Small intestine (tissue), 7 donors: ENCODE results near the gene MIS18BP1. TPM values are rescaled to one million over a fixed set of nuclear protein-coding genes. Genes with fewer than 3 reads are reported as not detected.
"Not testable (repeated sequence)": the region's sequence is repeated elsewhere in the genome, so short reads cannot be mapped to it uniquely, and the experiment has no call there.

ENCODE experiments used
- DNase-seq, 2 donors: peaks; one replicate each; pipeline versions ENCODE4 v3.0.0 to v3.0.0-alpha.2; 2013
- FAIRE-seq: peaks from 2 replicates; lab custom pipeline; 2012; peaks lifted over from hg19 to GRCh38; lab: Jason Lieb, UNC
- H3K27ac ChIP-seq, 3 donors: one replicate each; pipeline ENCODE4 v1.5.1; 2013; ENCODE audit warnings: low read length in 2 of 3, mild to moderate bottlenecking in 2 of 3, control low read depth in 1 of 3, inconsistent platforms in 1 of 3, low read depth in 1 of 3, moderate library complexity in 1 of 3
- H3K27me3 ChIP-seq, 3 donors: one replicate each; pipeline ENCODE4 v1.6.1; 2013; ENCODE audit warnings: low read length in 3 of 3, inconsistent platforms in 1 of 3; ENCODE audit not compliant: control insufficient read depth in 3 of 3, insufficient read depth in 3 of 3
- H3K36me3 ChIP-seq, 3 donors: one replicate each; pipeline ENCODE4 v1.6.1; 2013; ENCODE audit warnings: low read length in 3 of 3, inconsistent platforms in 1 of 3, low read depth in 1 of 3, mild to moderate bottlenecking in 1 of 3, moderate library complexity in 1 of 3; ENCODE audit not compliant: control insufficient read depth in 3 of 3, insufficient read depth in 2 of 3
- H3K4me1 ChIP-seq, 3 donors: one replicate each; pipeline ENCODE4 v1.6.1; 2013; ENCODE audit warnings: low read length in 2 of 3, inconsistent platforms in 1 of 3, low read depth in 1 of 3, mild to moderate bottlenecking in 1 of 3, moderate library complexity in 1 of 3; ENCODE audit not compliant: control insufficient read depth in 3 of 3, insufficient read depth in 2 of 3
- H3K4me3 ChIP-seq, 3 donors: one replicate each; pipeline ENCODE4 v1.5.1; 2013; ENCODE audit warnings: low read length in 3 of 3, control low read depth in 1 of 3, inconsistent platforms in 1 of 3, low read depth in 1 of 3, mild to moderate bottlenecking in 1 of 3, moderate library complexity in 1 of 3
- H3K9me3 ChIP-seq, 2 donors: one replicate each; pipeline ENCODE4 v1.6.1; 2013; ENCODE audit warnings: low read depth in 1 of 2, low read length in 1 of 2; ENCODE audit not compliant: control insufficient read depth in 2 of 2, insufficient read depth in 1 of 2
- WGBS, 3 donors: extraction: QIAGEN DNeasy Blood & Tissue Kit; methylation state at CpG; one replicate each; pipeline ENCODE4 v1.1.7; 2013; 5-methylcytosine and 5-hydroxymethylcytosine counted together
- polyA plus RNA-seq, 4 donors: library from polyadenylated mRNA; stranded (reverse) in 3 of 4; unstranded in 1 of 4; fragments of 200-250 nt in 3 of 4; fragments of 120-200 nt in 1 of 4; gene quantifications; one replicate each; pipeline versions ENCODE4 v1.2.1 to v1.2.3, GENCODE V29; 2013
- donor health status: healthy with polysubstance abuse.
- donor health status: control.
- donor health status: control.
- donor health status: Bipolar disorder and iron deficiency.
- donor health status: healthy.

The MIS18BP1 gene
- polyA plus RNA-seq, 4 donors: 3.6 to 28.1 (median 8.5) TPM

- Histone ChIP-seq H3K27me3 (no peaks in the 10 kb centered on the region), H3K9me3 (no peaks in the 10 kb centered on the region), H3K4me1 (no peaks in the 10 kb centered on the region), H3K36me3 (peaks cover 0 to 11% (median 4%) of the 10 kb centered on the region in 3 donors), H3K27ac (no peak overlapping the region), H3K4me3 (no peak overlapping the region)
- 74 to 86% (median 80%) methylated on average over 2 of the region's 2 CpGs for WGBS, 3 donors
- FAIRE-seq (no peak), DNase-seq (no peak)
Measured at GRCh38 chr14:45238988-45239387, 14.0 kb downstream of the MIS18BP1 start.

- no peaks in the 10 kb centered on the region for H3K9me3 ChIP-seq
- no peak overlapping the region for H3K4me3 ChIP-seq
- DNase-seq: no peak
- H3K27ac ChIP-seq: no peak overlapping the region
- peaks cover 2 to 20% (median 10%) of the 10 kb centered on the region in 3 donors for H3K36me3 ChIP-seq
- H3K4me1 ChIP-seq: no peaks in the 10 kb centered on the region
- 95 to 98% (median 97%) methylated on average over 4 of the region's 4 CpGs for WGBS, 3 donors
- FAIRE-seq: no peak
- no peaks in the 10 kb centered on the region for H3K27me3 ChIP-seq
Measured at GRCh38 chr14:45227566-45227965, 25.4 kb downstream of the MIS18BP1 start.

GRCh38 chr14:45222485-45223262 is 30.3 kb downstream of the MIS18BP1 start:
- H3K9me3 ChIP-seq: no peaks in the 10 kb centered on the region
- WGBS, 3 donors: 86 to 92% (median 89%) methylated on average over 3 of the region's 3 CpGs
- H3K27me3 ChIP-seq: no peaks in the 10 kb centered on the region
- FAIRE-seq (no peak), DNase-seq (no peak)
- no peaks in the 10 kb centered on the region for H3K4me1 ChIP-seq
- H3K4me3 ChIP-seq: no peak overlapping the region
- peaks cover 0 to 5% (median 4%) of the 10 kb centered on the region in 3 donors for H3K36me3 ChIP-seq
- H3K27ac ChIP-seq: no peak overlapping the region

GRCh38 chr14:45214341-45214740 is 38.7 kb downstream of the MIS18BP1 start:
- H3K27ac ChIP-seq, FAIRE-seq, H3K4me1 ChIP-seq, H3K9me3 ChIP-seq, DNase-seq, H3K4me3 ChIP-seq, H3K27me3 ChIP-seq: not testable (repeated sequence)
- 93 to 98% (median 95%) methylated on average over 6 of the region's 6 CpGs for WGBS, 3 donors
- peaks cover 1 to 26% (median 2%) of the 10 kb centered on the region in 3 donors for H3K36me3 ChIP-seq

DNA sequence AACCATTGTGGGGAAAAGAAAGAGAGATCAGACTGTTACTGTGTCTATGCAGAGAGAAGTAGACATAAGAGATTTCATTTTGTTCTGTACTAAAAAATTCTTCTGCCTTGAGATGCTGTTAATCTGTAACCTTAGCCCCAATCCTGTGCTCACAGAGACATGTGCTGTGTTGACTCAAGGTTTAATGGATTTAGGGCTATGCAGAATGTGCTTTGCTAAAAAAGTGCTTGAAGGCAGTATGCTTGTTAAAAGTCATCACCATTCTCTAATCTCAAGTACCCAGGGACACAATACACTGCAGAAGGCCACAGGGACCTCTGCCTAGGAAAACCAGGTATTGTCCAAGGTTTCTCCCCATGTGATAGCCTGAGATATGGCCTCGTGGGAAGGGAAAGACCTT is 39.3 kb downstream of the MIS18BP1 start:
- not testable (repeated sequence) for H3K4me3 ChIP-seq, H3K27me3 ChIP-seq, DNase-seq, H3K27ac ChIP-seq, H3K4me1 ChIP-seq, FAIRE-seq, H3K9me3 ChIP-seq
- WGBS, 3 donors: 75 to 88% (median 82%) methylated on average over 1 of the region's 1 CpG
- peaks cover 3 to 28% (median 4%) of the 10 kb centered on the region in 3 donors for H3K36me3 ChIP-seq

DNA sequence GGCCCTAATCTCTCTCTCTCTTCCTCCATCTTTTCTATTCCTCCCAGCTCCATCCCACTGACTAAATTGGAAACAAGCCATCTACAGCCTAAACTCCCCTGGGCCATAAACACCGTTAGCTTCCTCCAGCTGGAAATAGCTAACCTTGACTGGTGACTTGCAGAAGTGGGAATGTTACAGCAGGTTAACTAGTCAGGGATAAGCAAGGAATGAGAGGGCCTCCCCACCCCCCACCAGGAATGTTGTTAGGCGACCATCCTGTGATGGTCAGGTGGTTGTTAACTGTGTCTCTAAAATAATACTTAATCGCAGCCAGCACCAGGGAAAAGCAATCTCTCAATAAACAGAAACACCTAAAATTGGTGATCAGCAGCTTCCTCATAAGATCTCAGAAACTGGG is 40.8 kb downstream of the MIS18BP1 start:
- Histone ChIP-seq H3K36me3 (peaks cover 3 to 30% (median 4%) of the 10 kb centered on the region in 3 donors), H3K4me3 (no peak overlapping the region), H3K9me3 (peaks cover 0 to 8% of the 10 kb centered on the region in 2 donors), H3K27me3 (no peaks in the 10 kb centered on the region), H3K4me1 (no peaks in the 10 kb centered on the region), H3K27ac (no peak overlapping the region)
- DNase-seq (no peak), FAIRE-seq (no peak)
- WGBS, 3 donors: 84 to 88% (median 88%) methylated on average over 3 of the region's 3 CpGs

DNA sequence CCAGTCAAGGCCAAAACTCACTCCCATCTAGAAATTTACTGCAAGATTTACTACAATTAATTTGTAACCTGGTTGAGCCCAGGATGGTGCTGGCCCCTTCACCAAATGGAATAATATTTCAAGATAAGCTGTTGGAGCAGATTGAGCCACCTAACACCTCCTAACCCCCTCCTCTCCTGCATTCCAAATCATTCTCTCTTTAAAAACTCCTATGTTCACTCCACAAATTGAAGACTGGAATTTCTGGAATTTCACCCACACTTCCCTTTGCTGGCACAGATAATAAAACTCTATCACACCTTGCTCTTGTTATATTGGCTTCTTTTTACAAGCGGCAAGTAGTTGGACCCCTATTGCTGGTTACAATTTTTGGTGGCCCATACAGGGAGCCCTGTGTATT is 41.7 kb downstream of the MIS18BP1 start:
- no peak for DNase-seq
- Histone ChIP-seq H3K4me3 (no peak overlapping the region), H3K36me3 (peaks cover 6 to 31% (median 7%) of the 10 kb centered on the region in 3 donors), H3K27ac (no peak overlapping the region), H3K27me3 (no peaks in the 10 kb centered on the region), H3K4me1 (no peaks in the 10 kb centered on the region), H3K9me3 (peaks cover 0 to 8% of the 10 kb centered on the region in 2 donors)
- WGBS, 3 donors: 96 to 100% (median 100%) methylated on average over 1 of the region's 1 CpG
- no peak for FAIRE-seq

DNA sequence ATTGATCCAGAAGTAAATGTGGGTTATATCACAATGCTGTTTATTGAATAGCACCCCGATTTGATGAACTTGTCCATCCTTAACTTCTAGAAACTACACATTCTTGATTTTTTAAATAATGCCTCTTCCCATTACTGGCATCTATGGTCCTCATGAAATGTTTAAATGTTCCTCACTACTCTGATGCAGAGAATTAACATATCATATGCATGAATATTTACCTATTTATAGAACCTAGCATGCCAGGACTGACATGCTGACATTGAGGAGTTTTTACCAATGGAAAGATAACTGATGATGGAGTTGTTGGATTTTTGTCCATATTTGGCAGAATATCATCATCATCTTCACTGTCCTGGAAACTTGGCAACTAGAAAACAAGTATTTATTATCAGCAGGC is 42.8 kb downstream of the MIS18BP1 start:
- H3K36me3 ChIP-seq: peaks cover 6 to 27% (median 7%) of the 10 kb centered on the region in 3 donors
- H3K4me1 ChIP-seq: no peaks in the 10 kb centered on the region
- H3K9me3 ChIP-seq: peaks cover 0 to 8% of the 10 kb centered on the region in 2 donors
- no peak for DNase-seq
- no peak overlapping the region for H3K4me3 ChIP-seq
- 96 to 97% (median 97%) methylated on average over 1 of the region's 1 CpG for WGBS, 3 donors
- FAIRE-seq: no peak
- no peak overlapping the region for H3K27ac ChIP-seq
- no peaks in the 10 kb centered on the region for H3K27me3 ChIP-seq
